ENCODE results near the gene LMAN2. TPM values are rescaled to one million over a fixed set of nuclear protein-coding genes. Genes with fewer than 3 reads are reported as not detected.
A peak's percentile ranks its signal among the peaks of the same experiment; 100 is the strongest.

LMAN2 gene
- total RNA-seq, 5 donors from 2014 or later (not counting 1 experiment from before 2014, with no cell fraction given) = 67.2 to 122 (median 106) TPM

DNA sequence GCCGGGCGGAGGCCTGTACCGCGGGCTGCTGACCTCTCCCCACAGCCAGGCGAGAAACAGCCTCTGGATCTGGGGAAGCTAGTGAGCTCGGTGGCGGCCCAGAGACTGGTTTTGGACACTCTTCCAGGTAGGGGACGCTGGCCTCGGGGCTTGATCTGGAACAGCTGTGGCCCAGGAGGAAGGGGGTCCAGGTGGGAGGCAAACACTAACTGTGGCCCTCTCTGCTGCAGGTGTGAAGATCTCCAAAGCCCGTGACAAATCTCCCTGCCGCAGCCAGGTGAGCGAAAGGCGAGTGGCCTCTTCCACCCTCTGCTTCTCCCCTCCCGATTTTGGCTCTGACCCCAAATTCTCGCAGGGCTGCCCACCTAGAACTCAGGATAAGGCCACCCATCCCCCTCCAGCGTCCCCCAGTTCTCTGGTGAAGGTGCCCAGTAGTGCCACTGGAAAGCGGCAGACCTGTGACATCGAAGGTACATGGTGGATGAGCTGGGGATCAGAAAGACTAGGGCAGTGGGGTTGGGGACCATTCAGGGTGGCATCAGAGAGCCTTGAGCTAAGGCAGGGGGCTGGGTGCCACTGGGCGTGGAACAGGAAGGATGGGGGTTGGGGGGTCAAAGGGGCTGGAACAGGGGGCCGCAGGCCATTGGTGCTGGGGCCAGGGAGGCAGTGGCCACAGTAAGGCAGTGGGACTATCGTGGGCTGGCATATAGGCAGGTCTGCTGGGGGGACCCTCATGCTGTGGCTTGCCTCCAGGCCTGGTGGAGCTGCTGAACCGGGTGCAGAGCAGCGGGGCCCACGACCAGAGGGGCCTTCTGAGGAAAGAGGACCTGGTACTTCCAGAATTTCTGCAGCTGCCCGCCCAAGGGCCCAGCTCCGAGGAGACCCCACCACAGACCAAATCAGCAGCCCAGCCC is 19.9 kb upstream of the LMAN2 start:
- H3K27me3 ChIP-seq (replicated peaks in 1 of 2; ENCODE audit: control insufficient read depth in 2 of 2, extremely low read depth in 1 of 2, insufficient read depth in 2 of 2, low read length in 1 of 2) = no peaks in the 10 kb centered on the region
- peaks cover 18 to 67% of the 10 kb centered on the region in 2 donors for H3K36me3 ChIP-seq (ENCODE audit: control insufficient read depth in 2 of 2, extremely low read depth in 1 of 2, insufficient read depth in 1 of 2, low read length in 1 of 2)
- DNase-seq (no peak), ATAC-seq (replicated peaks in 1 of 4) (no peak)
- peak overlapping the region; percentile 28 to 74 (median 59) for H3K4me3 Mint-ChIP-seq
- no peaks in the 10 kb centered on the region for H3K9me3 Mint-ChIP-seq
- peak overlapping the region; percentile 88 to 96 for H3K27ac Mint-ChIP-seq
- peak overlapping the region; percentile 50 to 60 for H3K4me3 ChIP-seq (ENCODE audit: control insufficient read depth in 1 of 2, extremely low read depth in 1 of 2, low read length in 1 of 2)
- ChIA-PET POLR2A (no interaction called here), CTCF (interaction anchor here (0.7 to 2.5 kb wide), 7 partner anchors 11 to 62 kb away, joined by 3 to 23 read pairs (median 3); no protein-coding TSS in a partner anchor)
- no peaks in the 10 kb centered on the region for H3K9me3 ChIP-seq
- peaks cover 62 to 72% (median 66%) of the 10 kb centered on the region in 3 donors for H3K4me1 Mint-ChIP-seq
- H3K27ac ChIP-seq (ENCODE audit: low read length) = peak overlapping the region; percentile 63
- WGBS (ENCODE audit: insufficient coverage) = 65% methylated on average over 16 of the region's 26 CpGs
- peaks cover 33 to 87% of the 10 kb centered on the region in 2 experiments for H3K4me1 ChIP-seq (ENCODE audit: control insufficient read depth in 1 of 2, extremely low read depth in 1 of 2, insufficient read depth in 2 of 2, low read length in 2 of 2)
- peaks cover 22% of the 10 kb centered on the region for H3K36me3 Mint-ChIP-seq
- H3K27me3 Mint-ChIP-seq = no peaks in the 10 kb centered on the region

DNA sequence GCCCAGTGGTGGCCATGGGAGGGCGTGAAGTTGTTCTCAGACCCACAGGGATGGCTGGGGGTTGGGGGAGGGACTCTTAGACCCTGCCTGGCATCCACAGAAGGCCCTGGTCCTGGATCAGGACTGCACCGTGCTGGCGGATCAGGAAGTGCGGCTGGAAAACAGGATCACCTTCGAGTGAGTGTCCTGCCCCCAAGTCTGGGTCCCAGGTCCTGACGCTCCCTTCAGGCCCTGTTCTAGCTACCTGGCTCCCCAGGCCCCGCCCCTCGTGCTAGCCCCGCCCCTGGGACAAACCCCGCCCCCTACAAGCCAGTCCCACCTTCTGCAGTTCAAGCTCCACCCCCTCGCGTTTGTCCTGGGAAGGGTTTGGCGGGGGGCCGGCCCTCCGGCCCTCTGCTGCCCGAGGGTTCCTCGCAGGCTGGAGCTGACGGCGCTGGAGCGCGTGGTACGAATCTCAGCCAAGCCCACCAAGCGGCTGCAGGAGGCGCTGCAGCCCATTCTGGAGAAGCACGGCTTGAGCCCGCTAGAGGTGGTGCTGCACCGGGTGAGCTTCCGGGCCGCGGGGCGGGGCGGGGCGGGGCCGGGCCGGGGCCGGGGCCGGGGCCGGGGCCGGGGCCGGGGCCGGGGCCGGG is 19.1 kb upstream of the LMAN2 start:
- no peaks in the 10 kb centered on the region for H3K27me3 Mint-ChIP-seq
- H3K9me3 ChIP-seq = no peaks in the 10 kb centered on the region
- H3K36me3 ChIP-seq (ENCODE audit: control insufficient read depth in 2 of 2, extremely low read depth in 1 of 2, insufficient read depth in 1 of 2, low read length in 1 of 2) = peaks cover 21 to 75% of the 10 kb centered on the region in 2 donors
- no peaks in the 10 kb centered on the region for H3K9me3 Mint-ChIP-seq
- H3K36me3 Mint-ChIP-seq = peaks cover 22% of the 10 kb centered on the region
- 50% methylated on average over 21 of the region's 42 CpGs for whole genome bisulfite sequencing (ENCODE audit: insufficient coverage)
- no peaks in the 10 kb centered on the region for H3K27me3 ChIP-seq (replicated peaks in 1 of 2; ENCODE audit: control insufficient read depth in 2 of 2, extremely low read depth in 1 of 2, insufficient read depth in 2 of 2, low read length in 1 of 2)
- H3K4me1 ChIP-seq (ENCODE audit: control insufficient read depth in 1 of 2, extremely low read depth in 1 of 2, insufficient read depth in 2 of 2, low read length in 2 of 2) = peaks cover 33 to 89% of the 10 kb centered on the region in 2 experiments
- ATAC-seq (replicated peaks in 1 of 4) (peak; percentile 14 to 84 (median 76)), DNase-seq (peak in 26 of 35 experiments; percentile 32 to 78 (median 58))
- CTCF ChIA-PET = interaction anchor here in 1 of 2 donors (0.5 to 1.5 kb wide), 4 partner anchors 8 to 156 kb away, joined by 3 to 6 read pairs (median 5); partner anchors contain the start of gene LMAN2
- H3K27ac ChIP-seq (ENCODE audit: low read length) = peak overlapping the region; percentile 63
- POLR2A ChIA-PET = interaction anchor here in 1 of 2 donors (0.6 kb wide), 1 partner anchor 15 kb away, joined by 3 read pairs; no protein-coding TSS in a partner anchor
- H3K27ac Mint-ChIP-seq = peak overlapping the region; percentile 89 to 90
- H3K4me1 Mint-ChIP-seq = peaks cover 62 to 73% (median 67%) of the 10 kb centered on the region in 3 donors
- peak overlapping the region in 1 of 2 donors; percentile 50 for H3K4me3 ChIP-seq (ENCODE audit: control insufficient read depth in 1 of 2, extremely low read depth in 1 of 2, low read length in 1 of 2)
- H3K4me3 Mint-ChIP-seq = peak overlapping the region in 2 of 3 donors; percentile 49 to 74

DNA sequence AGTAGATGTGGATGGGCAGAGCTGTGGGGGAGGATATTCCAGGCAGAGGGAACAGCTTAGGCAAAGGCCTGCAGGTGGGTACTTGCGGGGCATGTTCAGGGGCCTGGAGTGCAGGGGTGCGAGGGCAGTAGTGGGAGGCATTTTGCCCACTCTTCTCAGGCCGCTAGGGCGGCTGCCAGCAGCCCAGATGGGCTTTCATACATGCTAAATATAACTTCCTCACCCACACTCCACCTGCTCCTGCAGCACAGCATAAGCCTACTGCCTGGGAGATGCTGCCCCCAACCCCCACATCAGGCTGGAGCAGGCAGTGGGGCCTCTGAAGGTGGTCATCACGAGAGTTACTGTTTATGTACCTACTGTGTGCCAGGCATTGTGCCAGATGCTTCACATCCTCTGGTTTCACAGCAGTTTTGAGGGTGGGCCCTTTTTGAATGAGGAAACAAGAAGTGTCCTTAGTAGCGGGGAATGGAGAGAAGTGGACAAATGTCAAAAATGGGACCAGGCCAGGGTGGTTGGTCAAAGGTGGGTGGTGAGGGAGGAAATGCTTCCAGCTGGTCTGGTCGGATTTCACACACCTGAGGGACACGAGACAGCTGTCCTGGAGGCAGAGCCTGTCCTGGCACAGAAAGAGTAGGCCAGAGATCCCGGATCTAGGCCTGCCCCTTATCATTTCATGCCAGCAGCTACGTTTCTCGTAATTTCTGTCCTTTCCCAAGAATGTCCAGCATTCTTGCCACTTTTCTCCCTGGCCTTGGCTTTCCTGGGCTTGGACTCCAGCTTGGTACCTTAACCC is 18.4 kb upstream of the LMAN2 start:
- Histone ChIP-seq H3K4me3 (ENCODE audit: control insufficient read depth in 1 of 2, extremely low read depth in 1 of 2, low read length in 1 of 2) (no peak overlapping the region), H3K27me3 (replicated peaks in 1 of 2; ENCODE audit: control insufficient read depth in 2 of 2, extremely low read depth in 1 of 2, insufficient read depth in 2 of 2, low read length in 1 of 2) (no peaks in the 10 kb centered on the region), H3K27ac (ENCODE audit: low read length) (peak overlapping the region; percentile 3), H3K4me1 (ENCODE audit: control insufficient read depth in 1 of 2, extremely low read depth in 1 of 2, insufficient read depth in 2 of 2, low read length in 2 of 2) (peaks cover 33 to 89% of the 10 kb centered on the region in 2 experiments), H3K9me3 (no peaks in the 10 kb centered on the region), H3K36me3 (ENCODE audit: control insufficient read depth in 2 of 2, extremely low read depth in 1 of 2, insufficient read depth in 1 of 2, low read length in 1 of 2) (peaks cover 23 to 82% of the 10 kb centered on the region in 2 donors)
- DNase-seq (no peak), ATAC-seq (replicated peaks in 1 of 4) (no peak)
- Mint-ChIP-seq H3K4me1 (peaks cover 55 to 73% (median 68%) of the 10 kb centered on the region in 3 donors), H3K27me3 (no peaks in the 10 kb centered on the region), H3K36me3 (peaks cover 22% of the 10 kb centered on the region), H3K27ac (peak overlapping the region; percentile 89 to 90), H3K9me3 (no peaks in the 10 kb centered on the region), H3K4me3 (peak overlapping the region in 2 of 3 donors; percentile 39 to 74)
- WGBS (ENCODE audit: insufficient coverage) = 87% methylated on average over 9 of the region's 11 CpGs
- ChIA-PET CTCF (interaction anchor here (0.5 to 1.5 kb wide), 14 partner anchors 9 to 223 kb away, joined by 3 to 8 read pairs (median 4); partner anchors contain the start of genes LMAN2 (in 2 of the 2) and GRK6 (in 1 of the 2)), POLR2A (interaction anchor here in 1 of 2 donors (0.6 kb wide), 1 partner anchor 14 kb away, joined by 3 read pairs; no protein-coding TSS in a partner anchor)

DNA sequence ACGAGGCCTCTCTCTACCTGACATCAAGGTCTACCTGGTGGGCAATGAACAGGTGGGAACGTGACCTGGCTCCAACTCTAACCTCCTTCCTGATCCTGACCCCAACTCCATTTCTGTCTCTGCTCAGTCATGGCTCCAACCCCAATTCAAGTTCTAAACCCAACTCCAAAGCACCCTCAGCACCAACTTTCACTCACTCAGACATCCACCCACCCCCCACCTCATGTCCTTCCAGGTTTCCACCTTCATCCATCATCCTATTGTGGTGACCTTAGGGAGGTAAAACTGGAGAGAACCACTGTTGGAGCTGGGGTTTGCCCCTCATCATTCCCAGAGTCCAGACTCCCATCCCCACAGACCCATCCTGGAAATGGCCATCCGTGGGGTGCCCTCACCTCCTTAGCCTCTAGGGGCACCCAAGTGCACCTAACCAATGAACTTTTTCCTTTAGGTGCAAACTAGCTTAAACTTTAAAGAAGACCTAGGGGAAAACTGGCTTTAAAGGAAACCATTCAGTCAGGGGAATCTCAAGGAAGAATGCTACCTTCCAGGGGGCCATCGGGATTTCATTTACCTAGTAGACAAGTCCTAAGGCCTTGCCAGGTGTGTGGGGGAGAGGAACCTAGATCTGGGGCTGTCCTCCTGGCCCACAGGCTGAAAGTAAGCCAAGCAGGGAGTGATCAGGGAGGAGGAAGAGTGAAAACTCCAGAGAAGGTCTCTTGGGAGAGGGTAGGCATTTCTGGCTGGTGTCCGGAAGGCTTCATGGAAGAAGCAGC is 17.6 kb upstream of the LMAN2 start:
- no peaks in the 10 kb centered on the region for H3K9me3 Mint-ChIP-seq

DNA sequence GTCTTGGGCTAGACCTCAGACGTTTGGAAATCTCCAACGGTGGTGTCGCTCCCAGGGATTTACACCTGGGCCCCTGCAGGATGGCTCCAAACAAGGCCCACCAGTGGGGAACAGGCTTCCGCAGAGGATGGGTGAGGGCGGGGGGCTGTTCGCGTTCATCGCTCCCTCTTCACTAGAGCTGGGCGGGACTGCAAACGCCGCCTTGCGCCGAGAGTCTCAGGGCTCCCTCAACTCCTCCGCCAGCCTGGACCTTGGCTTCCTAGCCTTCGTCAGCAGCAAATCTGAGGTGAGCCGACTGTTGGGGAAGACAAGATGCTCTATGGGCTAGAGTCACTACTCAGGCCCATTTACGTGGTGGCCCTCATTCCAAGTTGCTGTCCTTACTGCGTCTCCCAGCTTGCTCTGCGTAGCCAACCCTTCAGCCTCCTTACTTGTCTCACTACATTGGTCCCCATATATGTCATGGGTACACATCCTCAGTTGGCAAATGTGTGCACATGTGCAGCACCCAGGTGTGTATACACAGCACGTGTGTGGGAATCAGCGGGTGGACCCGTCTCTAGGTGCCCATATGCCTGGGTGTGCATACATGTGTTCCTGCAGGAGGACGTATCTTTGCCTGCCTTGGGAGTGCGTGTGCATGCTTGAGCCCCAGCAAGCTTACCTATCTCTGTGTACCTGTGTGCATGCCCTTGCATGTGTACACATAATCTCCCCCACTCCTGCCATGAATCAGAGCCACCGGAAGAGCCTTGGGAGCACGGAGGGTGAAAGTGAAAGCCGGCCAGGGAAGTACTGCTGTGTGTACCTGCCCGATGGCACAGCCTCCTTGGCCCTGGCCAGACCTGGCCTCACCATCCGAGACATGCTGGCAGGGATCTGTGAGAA is 16.8 kb upstream of the LMAN2 start:
- peaks cover 19% of the 10 kb centered on the region for H3K36me3 Mint-ChIP-seq
- H3K27me3 ChIP-seq (replicated peaks in 1 of 2; ENCODE audit: control insufficient read depth in 2 of 2, extremely low read depth in 1 of 2, insufficient read depth in 2 of 2, low read length in 1 of 2) = no peaks in the 10 kb centered on the region
- no peaks in the 10 kb centered on the region for H3K27me3 Mint-ChIP-seq
- peak overlapping the region; percentile 14 for H3K27ac ChIP-seq (ENCODE audit: low read length)
- peak overlapping the region; percentile 89 to 90 for H3K27ac Mint-ChIP-seq
- DNase-seq = no peak
- CTCF ChIA-PET = interaction anchor here (0.5 to 1.5 kb wide), 17 partner anchors 8 to 804 kb away, joined by 3 to 8 read pairs (median 3); partner anchors contain the start of genes GRK6 (in 1 of the 2) and LMAN2 (in 1 of the 2)
- ATAC-seq (replicated peaks in 1 of 4) = no peak
- H3K9me3 Mint-ChIP-seq = no peaks in the 10 kb centered on the region
- 93% methylated on average over 27 of the region's 29 CpGs for WGBS (ENCODE audit: insufficient coverage)
- no peaks in the 10 kb centered on the region for H3K9me3 ChIP-seq
- H3K4me1 ChIP-seq (ENCODE audit: control insufficient read depth in 1 of 2, extremely low read depth in 1 of 2, insufficient read depth in 2 of 2, low read length in 2 of 2) = peaks cover 34 to 89% of the 10 kb centered on the region in 2 experiments
- peaks cover 23 to 80% of the 10 kb centered on the region in 2 donors for H3K36me3 ChIP-seq (ENCODE audit: control insufficient read depth in 2 of 2, extremely low read depth in 1 of 2, insufficient read depth in 1 of 2, low read length in 1 of 2)
- POLR2A ChIA-PET = no interaction called here
- no peak overlapping the region for H3K4me3 Mint-ChIP-seq
- peaks cover 39 to 74% (median 66%) of the 10 kb centered on the region in 3 donors for H3K4me1 Mint-ChIP-seq
- no peak overlapping the region for H3K4me3 ChIP-seq (ENCODE audit: control insufficient read depth in 1 of 2, extremely low read depth in 1 of 2, low read length in 1 of 2)

More for the DNA sequence above, 17.6 kb upstream of the LMAN2 start:
- H3K9me3 ChIP-seq = no peaks in the 10 kb centered on the region
- Mint-ChIP-seq H3K27ac (peak overlapping the region; percentile 89 to 90), H3K4me3 (peak overlapping the region in 1 of 3 donors; percentile 69), H3K36me3 (peaks cover 22% of the 10 kb centered on the region), H3K4me1 (peaks cover 47 to 74% (median 69%) of the 10 kb centered on the region in 3 donors), H3K27me3 (no peaks in the 10 kb centered on the region)
- H3K4me3 ChIP-seq (ENCODE audit: control insufficient read depth in 1 of 2, extremely low read depth in 1 of 2, low read length in 1 of 2) = no peak overlapping the region
- H3K36me3 ChIP-seq (ENCODE audit: control insufficient read depth in 2 of 2, extremely low read depth in 1 of 2, insufficient read depth in 1 of 2, low read length in 1 of 2) = peaks cover 23 to 83% of the 10 kb centered on the region in 2 donors
- POLR2A ChIA-PET = no interaction called here
- 70% methylated on average over 4 of the region's 5 CpGs for WGBS (ENCODE audit: insufficient coverage)
- no peaks in the 10 kb centered on the region for H3K27me3 ChIP-seq (replicated peaks in 1 of 2; ENCODE audit: control insufficient read depth in 2 of 2, extremely low read depth in 1 of 2, insufficient read depth in 2 of 2, low read length in 1 of 2)
- DNase-seq (peak in 3 of 35 experiments; percentile 13 to 57 (median 26)), ATAC-seq (replicated peaks in 1 of 4) (no peak)
- CTCF ChIA-PET = interaction anchor here (0.6 to 1.5 kb wide), 16 partner anchors 8 to 803 kb away, joined by 3 to 8 read pairs (median 4); partner anchors contain the start of genes GRK6 (in 1 of the 2) and LMAN2 (in 1 of the 2)
- H3K27ac ChIP-seq (ENCODE audit: low read length) = no peak overlapping the region
- peaks cover 34 to 89% of the 10 kb centered on the region in 2 experiments for H3K4me1 ChIP-seq (ENCODE audit: control insufficient read depth in 1 of 2, extremely low read depth in 1 of 2, insufficient read depth in 2 of 2, low read length in 2 of 2)

All from T-cell (primary cell).